ENCODE data around the gene ALDH9A1.

- TF ChIP-seq CTCF (IDR thresholded peaks at IDR 0.05; ENCODE audit: insufficient read depth, low read depth, low read length) (no peak), EZH2 (IDR thresholded peaks at IDR 0.05; ENCODE audit: insufficient read depth, low read length) (no peak)
Observed at GRCh38 chr1:165629848-165630628, 68.3 kb downstream of the ALDH9A1 start.

All from astrocyte (in vitro differentiated cells and primary cell).